ENCODE measurements around the gene SOBP.

DNA sequence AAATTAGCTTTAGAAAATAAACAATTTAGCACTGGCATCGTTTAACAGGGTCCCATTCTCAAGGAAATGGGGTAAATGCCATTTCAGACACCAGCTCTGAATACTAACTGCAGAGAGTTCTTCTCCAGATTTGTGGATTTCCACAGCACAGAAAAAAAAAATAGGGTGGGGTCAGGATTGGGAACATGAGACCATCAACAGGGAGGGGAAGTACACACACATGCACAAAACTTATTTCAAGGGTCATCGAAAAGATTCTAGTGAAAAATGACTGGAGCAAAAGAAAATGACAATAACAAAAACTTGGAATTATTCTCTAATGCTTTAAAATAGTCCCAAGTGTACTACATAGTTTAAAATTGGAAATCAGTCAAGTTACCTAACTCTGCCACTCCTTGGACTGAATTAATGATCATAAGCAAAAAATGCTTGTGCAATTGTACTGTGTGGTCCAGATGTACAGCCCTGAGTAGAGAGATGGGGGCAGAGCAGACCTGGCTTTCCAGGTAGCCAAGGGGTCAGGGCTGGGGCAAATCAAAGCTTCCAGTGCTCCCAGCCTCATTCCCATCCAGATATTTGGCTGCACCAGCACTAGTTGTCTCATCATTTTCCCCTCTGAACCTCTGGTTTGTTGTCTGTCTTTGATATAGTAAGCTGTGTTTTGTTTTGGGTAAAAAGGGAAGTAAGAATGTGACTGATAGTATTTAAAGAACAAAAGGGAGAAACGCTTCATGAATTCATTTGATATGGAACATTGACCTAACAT is 152.4 kb downstream of the SOBP start:
- TF ChIP-seq ZNF274 (IDR thresholded peaks at IDR 0.05; ENCODE audit: low read depth, low read length): no peak
- no peak for TF ChIP-seq SUZ12 (IDR thresholded peaks at IDR 0.05; ENCODE audit: extremely low read depth, insufficient read depth, insufficient read length)
